Stimulated activated CD4-positive, alpha-beta T cell treated with anti-CD3 and anti-CD28 coated beads, Interleukin-1b, Interleukin-23, amount 100 ng/mL, for 48 hours (primary cell): ENCODE results near the gene SLC5A6.

Experiments
- DNase-seq: peaks from one replicate; pipeline ENCODE4 v3.0.0-alpha.2; 2020

The SLC5A6 gene

GRCh38 chr2:27236136-27236535, 24.1 kb upstream of the SLC5A6 start:
- no peak for DNase-seq

- no peak for DNase-seq
These were observed 21.3 kb upstream of the SLC5A6 start for GRCh38 chr2:27233341-27233740.

- no peak for DNase-seq
These were observed 19.9 kb upstream of the SLC5A6 start for GRCh38 chr2:27231921-27232320.

GRCh38 chr2:27227501-27227900, 15.4 kb upstream of the SLC5A6 start:
- no peak for DNase-seq

- DNase-seq, result no peak
These were observed 13.5 kb upstream of the SLC5A6 start for GRCh38 chr2:27225526-27225925.

- DNase-seq, result no peak
These were observed 11.3 kb upstream of the SLC5A6 start for GRCh38 chr2:27223416-27223815.

GRCh38 chr2:27222407-27222806, 10.3 kb upstream of the SLC5A6 start:
- no peak for DNase-seq

- DNase-seq, result no peak
These were observed 9.1 kb upstream of the SLC5A6 start for GRCh38 chr2:27221166-27221565.

- no peak for DNase-seq
These were observed 8.0 kb upstream of the SLC5A6 start for GRCh38 chr2:27220091-27220490.

GRCh38 chr2:27219091-27219490, 7.0 kb upstream of the SLC5A6 start:
- DNase-seq, result no peak

- DNase-seq, result no peak
These were observed 6.5 kb upstream of the SLC5A6 start for GRCh38 chr2:27218614-27219013.

GRCh38 chr2:27217173-27218121, 5.4 kb upstream of the SLC5A6 start, which contains the start of gene CAD:
Gene CAD, plus strand, starts transcription at chr2:27217369. Its CDS starts 183 bp downstream, at chr2:27217552.
- peak; percentile 91 for DNase-seq

GRCh38 chr2:27216416-27217137, 4.5 kb upstream of the SLC5A6 start:
- no peak for DNase-seq

- no peak for DNase-seq
These were observed 2.9 kb upstream of the SLC5A6 start for GRCh38 chr2:27214941-27215340.

- peak; percentile 44 for DNase-seq
These were observed 781 bp upstream of the SLC5A6 start for GRCh38 chr2:27212626-27213471.

GRCh38 chr2:27211241-27211942, 676 bp downstream of the SLC5A6 start:
- no peak for DNase-seq

GRCh38 chr2:27209621-27210401, 2.3 kb downstream of the SLC5A6 start:
- DNase-seq, result no peak

GRCh38 chr2:27208486-27209050, 3.5 kb downstream of the SLC5A6 start:
- DNase-seq, result no peak

GRCh38 chr2:27206346-27206745, 5.7 kb downstream of the SLC5A6 start:
- no peak for DNase-seq

GRCh38 chr2:27205206-27205605, 6.9 kb downstream of the SLC5A6 start:
- DNase-seq, result no peak

GRCh38 chr2:27204566-27204965, 7.5 kb downstream of the SLC5A6 start:
- DNase-seq, result no peak
